GM12873 (cell line): ENCODE measurements around the gene CSKMT.

ENCODE experiments used
- CTCF ChIP-seq: IDR thresholded peaks from 2 replicates; pipeline ENCODE4 v1.5.1; 2012; ENCODE audit warnings: low read depth, mild to moderate bottlenecking, moderate library complexity, low read length, control low read depth; ENCODE audit not compliant: insufficient read depth; ENCODE audit errors: missing control alignments

The CSKMT gene

GRCh38 chr11:62644220-62644619 lies 20.9 kb upstream of the CSKMT start:
- no peak for TF ChIP-seq CTCF

GRCh38 chr11:62645671-62645945 lies 19.5 kb upstream of the CSKMT start:
- no peak for TF ChIP-seq CTCF

- TF ChIP-seq CTCF: no peak
Measured at GRCh38 chr11:62645946-62646824, 18.9 kb upstream of the CSKMT start, which contains the start of gene GANAB. Gene GANAB (minus strand): TSS chr11:62646613. CDS start chr11:62646599, 14 bp downstream.

GRCh38 chr11:62646825-62647608 lies 18.1 kb upstream of the CSKMT start:
- TF ChIP-seq CTCF: no peak

GRCh38 chr11:62647609-62648005 lies 17.5 kb upstream of the CSKMT start:
- TF ChIP-seq CTCF: no peak

- no peak for TF ChIP-seq CTCF
Measured at GRCh38 chr11:62648185-62648966, 16.7 kb upstream of the CSKMT start.

- TF ChIP-seq CTCF: no peak
Measured at GRCh38 chr11:62648967-62649364, 16.1 kb upstream of the CSKMT start.
